Type B pancreatic cell (in vitro differentiated cells): Measurements from ENCODE around the gene PRIM2. TPM values are rescaled to one million over a fixed set of nuclear protein-coding genes. Genes with fewer than 3 reads are reported as not detected.

Experiments used
- microRNA-seq: library from miRNA; unstranded; fragments of <30 nt; microRNA quantifications from one replicate; pipeline ENCODE4, GENCODE V29; 2020
- total RNA-seq: library from RNA; stranded (reverse); gene quantifications from 2 replicates; pipeline ENCODE4 v1.2.1, GENCODE V29; 2021; ENCODE audit warnings: low replicate concordance

PRIM2 gene
- total RNA-seq, 1 donor from 2014 or later = 26.6 TPM

Small RNA genes within 50 kb of the gene (microRNA-seq; reads per million reads assigned to microRNA genes)
- gene MIR548U = not detected

Other genes with a start within 250 kb of the PRIM2 start
- 68.4 and 69.0 TPM in 2 replicates for gene ZNF451, start 227.4 kb upstream of the PRIM2 start, total RNA-seq
- gene BAG2, start 145.3 kb upstream of the PRIM2 start, total RNA-seq = 1.5 and 3.8 TPM in 2 replicates
- gene RAB23, start 95.3 kb upstream of the PRIM2 start, total RNA-seq = 9.4 and 17.4 TPM in 2 replicates